ENCODE measurements around the gene KCNK10.

The KCNK10 gene

GRCh38 chr14:88252498-88252897 lies 70.6 kb downstream of the KCNK10 start:
- Histone ChIP-seq H3K4me1 (ENCODE audit: insufficient read depth, low read length, severe bottlenecking) (no peaks in the 10 kb centered on the region), H3K4me3 (ENCODE audit: low read depth, low read length, poor library complexity, severe bottlenecking) (no peak overlapping the region), H4K20me1 (ENCODE audit: insufficient read depth, low read length) (no peaks in the 10 kb centered on the region), H3K9me2 (ENCODE audit: low read depth, low read length) (no peaks in the 10 kb centered on the region), H3K27me3 (ENCODE audit: insufficient read depth, low read length) (no peaks in the 10 kb centered on the region), H3K9me3 (ENCODE audit: low read length) (no peaks in the 10 kb centered on the region), H3K36me3 (ENCODE audit: insufficient read depth, low read length) (no peaks in the 10 kb centered on the region), H3K9ac (ENCODE audit: low read length) (no peak overlapping the region), H3F3A (ENCODE audit: insufficient read depth, low read length) (no peaks in the 10 kb centered on the region), H3K27ac (ENCODE audit: low read depth, low read length, poor library complexity, severe bottlenecking) (no peak overlapping the region), H2AFZ (ENCODE audit: low read length) (no peak overlapping the region), H3K79me2 (ENCODE audit: insufficient read depth, low read length) (no peaks in the 10 kb centered on the region), H3K4me2 (ENCODE audit: low read length) (no peak overlapping the region)
- TF ChIP-seq, protein P1, sequence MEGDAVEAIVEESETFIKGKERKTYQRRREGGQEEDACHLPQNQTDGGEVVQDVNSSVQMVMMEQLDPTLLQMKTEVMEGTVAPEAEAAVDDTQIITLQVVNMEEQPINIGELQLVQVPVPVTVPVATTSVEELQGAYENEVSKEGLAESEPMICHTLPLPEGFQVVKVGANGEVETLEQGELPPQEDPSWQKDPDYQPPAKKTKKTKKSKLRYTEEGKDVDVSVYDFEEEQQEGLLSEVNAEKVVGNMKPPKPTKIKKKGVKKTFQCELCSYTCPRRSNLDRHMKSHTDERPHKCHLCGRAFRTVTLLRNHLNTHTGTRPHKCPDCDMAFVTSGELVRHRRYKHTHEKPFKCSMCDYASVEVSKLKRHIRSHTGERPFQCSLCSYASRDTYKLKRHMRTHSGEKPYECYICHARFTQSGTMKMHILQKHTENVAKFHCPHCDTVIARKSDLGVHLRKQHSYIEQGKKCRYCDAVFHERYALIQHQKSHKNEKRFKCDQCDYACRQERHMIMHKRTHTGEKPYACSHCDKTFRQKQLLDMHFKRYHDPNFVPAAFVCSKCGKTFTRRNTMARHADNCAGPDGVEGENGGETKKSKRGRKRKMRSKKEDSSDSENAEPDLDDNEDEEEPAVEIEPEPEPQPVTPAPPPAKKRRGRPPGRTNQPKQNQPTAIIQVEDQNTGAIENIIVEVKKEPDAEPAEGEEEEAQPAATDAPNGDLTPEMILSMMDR (IDR thresholded peaks at IDR 0.05; ENCODE audit: low read length), result no peak
- no peak for TF ChIP-seq EZH2 (IDR thresholded peaks at IDR 0.05; ENCODE audit: borderline replicate concordance, low read length)

- Histone ChIP-seq H3K4me2 (ENCODE audit: low read length) (no peak overlapping the region), H3K9ac (ENCODE audit: low read length) (no peak overlapping the region), H3K4me3 (ENCODE audit: low read depth, low read length, poor library complexity, severe bottlenecking) (no peak overlapping the region), H3K9me2 (ENCODE audit: low read depth, low read length) (no peaks in the 10 kb centered on the region), H3K27ac (ENCODE audit: low read depth, low read length, poor library complexity, severe bottlenecking) (no peak overlapping the region), H2AFZ (ENCODE audit: low read length) (no peak overlapping the region), H3K27me3 (ENCODE audit: insufficient read depth, low read length) (no peaks in the 10 kb centered on the region), H3K79me2 (ENCODE audit: insufficient read depth, low read length) (no peaks in the 10 kb centered on the region), H3F3A (ENCODE audit: insufficient read depth, low read length) (no peaks in the 10 kb centered on the region), H4K20me1 (ENCODE audit: insufficient read depth, low read length) (no peaks in the 10 kb centered on the region), H3K9me3 (ENCODE audit: low read length) (no peaks in the 10 kb centered on the region), H3K36me3 (ENCODE audit: insufficient read depth, low read length) (no peaks in the 10 kb centered on the region), H3K4me1 (ENCODE audit: insufficient read depth, low read length, severe bottlenecking) (no peaks in the 10 kb centered on the region)
- TF ChIP-seq EZH2 (IDR thresholded peaks at IDR 0.05; ENCODE audit: borderline replicate concordance, low read length), result no peak
- TF ChIP-seq, protein P1 (IDR thresholded peaks at IDR 0.05; ENCODE audit: low read length), result no peak
Observed at GRCh38 chr14:88251650-88252049, 71.4 kb downstream of the KCNK10 start.

DNA sequence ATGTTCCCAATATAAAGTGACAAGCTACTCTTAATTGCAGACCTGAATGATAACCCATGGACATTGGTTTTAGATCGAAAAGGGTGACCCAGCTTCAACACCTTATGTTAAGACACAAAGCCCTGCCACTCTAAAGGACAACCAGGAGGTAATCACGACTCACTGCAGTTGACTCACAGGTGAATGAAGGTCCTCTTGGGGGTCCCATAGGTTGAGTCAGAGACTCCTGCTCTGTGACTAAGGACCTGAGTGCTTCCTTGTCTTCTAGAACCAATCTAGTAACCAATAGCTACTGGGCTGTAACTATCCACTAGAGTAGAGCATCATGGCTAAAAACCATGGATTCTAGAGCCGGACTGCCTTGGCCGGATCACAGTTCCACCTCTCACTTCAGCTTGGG lies 73.8 kb downstream of the KCNK10 start:
- Histone ChIP-seq H3K27ac (ENCODE audit: low read depth, low read length, poor library complexity, severe bottlenecking) (no peak overlapping the region), H3K9ac (ENCODE audit: low read length) (no peak overlapping the region), H3K36me3 (ENCODE audit: insufficient read depth, low read length) (no peaks in the 10 kb centered on the region), H3K9me3 (ENCODE audit: low read length) (no peaks in the 10 kb centered on the region), H3F3A (ENCODE audit: insufficient read depth, low read length) (no peaks in the 10 kb centered on the region), H4K20me1 (ENCODE audit: insufficient read depth, low read length) (no peaks in the 10 kb centered on the region), H3K4me1 (ENCODE audit: insufficient read depth, low read length, severe bottlenecking) (no peaks in the 10 kb centered on the region), H2AFZ (ENCODE audit: low read length) (no peak overlapping the region), H3K79me2 (ENCODE audit: insufficient read depth, low read length) (no peaks in the 10 kb centered on the region), H3K4me3 (ENCODE audit: low read depth, low read length, poor library complexity, severe bottlenecking) (no peak overlapping the region), H3K27me3 (ENCODE audit: insufficient read depth, low read length) (no peaks in the 10 kb centered on the region), H3K4me2 (ENCODE audit: low read length) (no peak overlapping the region), H3K9me2 (ENCODE audit: low read depth, low read length) (no peaks in the 10 kb centered on the region)
- TF ChIP-seq, protein P1 (IDR thresholded peaks at IDR 0.05; ENCODE audit: low read length), result no peak

All from OCI-LY1 (cell line).